ENCODE results near the gene NDFIP1. TPM values are rescaled to one million over a fixed set of nuclear protein-coding genes. Genes with fewer than 3 reads are reported as not detected.

Gene NDFIP1
- total RNA-seq, 1 donor, result 115 TPM

GRCh38 chr5:142096382-142096781 lies 12.2 kb upstream of the NDFIP1 start:
- no peak for DNase-seq (ENCODE audit: insufficient read length, low spot score, missing footprints)
- H3K79me2 ChIP-seq (ENCODE audit: insufficient read depth, low read length), result no peaks in the 10 kb centered on the region
- H3K4me3 ChIP-seq (ENCODE audit: insufficient read depth, low read length), result no peak overlapping the region
- no peaks in the 10 kb centered on the region for H3K27me3 ChIP-seq (ENCODE audit: insufficient read depth, low read length)
- TF ChIP-seq, protein P1, sequence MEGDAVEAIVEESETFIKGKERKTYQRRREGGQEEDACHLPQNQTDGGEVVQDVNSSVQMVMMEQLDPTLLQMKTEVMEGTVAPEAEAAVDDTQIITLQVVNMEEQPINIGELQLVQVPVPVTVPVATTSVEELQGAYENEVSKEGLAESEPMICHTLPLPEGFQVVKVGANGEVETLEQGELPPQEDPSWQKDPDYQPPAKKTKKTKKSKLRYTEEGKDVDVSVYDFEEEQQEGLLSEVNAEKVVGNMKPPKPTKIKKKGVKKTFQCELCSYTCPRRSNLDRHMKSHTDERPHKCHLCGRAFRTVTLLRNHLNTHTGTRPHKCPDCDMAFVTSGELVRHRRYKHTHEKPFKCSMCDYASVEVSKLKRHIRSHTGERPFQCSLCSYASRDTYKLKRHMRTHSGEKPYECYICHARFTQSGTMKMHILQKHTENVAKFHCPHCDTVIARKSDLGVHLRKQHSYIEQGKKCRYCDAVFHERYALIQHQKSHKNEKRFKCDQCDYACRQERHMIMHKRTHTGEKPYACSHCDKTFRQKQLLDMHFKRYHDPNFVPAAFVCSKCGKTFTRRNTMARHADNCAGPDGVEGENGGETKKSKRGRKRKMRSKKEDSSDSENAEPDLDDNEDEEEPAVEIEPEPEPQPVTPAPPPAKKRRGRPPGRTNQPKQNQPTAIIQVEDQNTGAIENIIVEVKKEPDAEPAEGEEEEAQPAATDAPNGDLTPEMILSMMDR (IDR thresholded peaks at IDR 0.05; ENCODE audit: extremely low read depth, low read depth, low read length), result no peak
- H3K4me1 ChIP-seq (ENCODE audit: insufficient read depth, low read length), result no peaks in the 10 kb centered on the region
- no peaks in the 10 kb centered on the region for H3K36me3 ChIP-seq (ENCODE audit: insufficient read depth, low read length)
- no peak overlapping the region for H2AFZ ChIP-seq (ENCODE audit: low read length)
- H3K4me2 ChIP-seq (ENCODE audit: insufficient read depth, low read length), result no peak overlapping the region
- H4K20me1 ChIP-seq (ENCODE audit: insufficient read depth, low read length), result no peaks in the 10 kb centered on the region
- H3K9me3 ChIP-seq (ENCODE audit: low read depth, low read length), result no peaks in the 10 kb centered on the region
- H3K27ac ChIP-seq (ENCODE audit: low read depth, low read length), result no peak overlapping the region

DNA sequence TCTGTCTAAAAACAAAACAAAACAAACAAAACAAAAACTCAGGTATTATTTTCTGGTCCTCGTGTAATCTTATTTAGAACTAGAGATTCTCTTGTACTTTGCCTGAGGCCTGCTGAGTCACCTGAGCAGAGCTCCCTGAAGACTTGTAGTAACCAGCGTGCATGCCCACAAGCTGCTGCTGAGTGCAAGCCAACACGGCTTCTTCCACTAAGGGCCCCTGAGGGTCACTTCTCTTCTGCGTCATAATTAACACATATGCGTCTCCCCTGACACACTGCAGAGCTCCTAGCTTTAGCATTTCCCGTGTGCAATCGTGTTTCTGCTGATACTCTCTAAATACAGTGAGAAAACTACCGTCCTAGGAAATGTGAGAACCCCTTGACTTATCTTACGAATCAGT lies 10.9 kb upstream of the NDFIP1 start:
- no peaks in the 10 kb centered on the region for H3K79me2 ChIP-seq (ENCODE audit: insufficient read depth, low read length)
- no peak overlapping the region for H3K4me3 ChIP-seq (ENCODE audit: insufficient read depth, low read length)
- no peaks in the 10 kb centered on the region for H3K36me3 ChIP-seq (ENCODE audit: insufficient read depth, low read length)
- H3K4me1 ChIP-seq (ENCODE audit: insufficient read depth, low read length), result no peaks in the 10 kb centered on the region
- no peak for DNase-seq (ENCODE audit: insufficient read length, low spot score, missing footprints)
- TF ChIP-seq, protein P1 (IDR thresholded peaks at IDR 0.05; ENCODE audit: extremely low read depth, low read depth, low read length), result no peak
- H3K27me3 ChIP-seq (ENCODE audit: insufficient read depth, low read length), result no peaks in the 10 kb centered on the region
- no peak overlapping the region for H3K27ac ChIP-seq (ENCODE audit: low read depth, low read length)
- no peaks in the 10 kb centered on the region for H4K20me1 ChIP-seq (ENCODE audit: insufficient read depth, low read length)
- no peak overlapping the region for H3K4me2 ChIP-seq (ENCODE audit: insufficient read depth, low read length)
- no peak overlapping the region for H2AFZ ChIP-seq (ENCODE audit: low read length)
- H3K9me3 ChIP-seq (ENCODE audit: low read depth, low read length), result no peaks in the 10 kb centered on the region

GRCh38 chr5:142098275-142098674 lies 10.3 kb upstream of the NDFIP1 start:
- Histone ChIP-seq H3K79me2 (ENCODE audit: insufficient read depth, low read length) (no peaks in the 10 kb centered on the region), H3K27me3 (ENCODE audit: insufficient read depth, low read length) (no peaks in the 10 kb centered on the region), H3K4me2 (ENCODE audit: insufficient read depth, low read length) (no peak overlapping the region), H4K20me1 (ENCODE audit: insufficient read depth, low read length) (no peaks in the 10 kb centered on the region), H3K36me3 (ENCODE audit: insufficient read depth, low read length) (no peaks in the 10 kb centered on the region), H3K27ac (ENCODE audit: low read depth, low read length) (no peak overlapping the region), H3K4me3 (ENCODE audit: insufficient read depth, low read length) (no peak overlapping the region), H3K9me3 (ENCODE audit: low read depth, low read length) (no peaks in the 10 kb centered on the region), H3K4me1 (ENCODE audit: insufficient read depth, low read length) (no peaks in the 10 kb centered on the region), H2AFZ (ENCODE audit: low read length) (no peak overlapping the region)
- no peak for DNase-seq (ENCODE audit: insufficient read length, low spot score, missing footprints)
- TF ChIP-seq, protein P1 (IDR thresholded peaks at IDR 0.05; ENCODE audit: extremely low read depth, low read depth, low read length), result no peak

GRCh38 chr5:142098931-142099330 lies 9.6 kb upstream of the NDFIP1 start:
- Histone ChIP-seq H3K27ac (ENCODE audit: low read depth, low read length) (no peak overlapping the region), H3K9me3 (ENCODE audit: low read depth, low read length) (no peaks in the 10 kb centered on the region), H3K4me3 (ENCODE audit: insufficient read depth, low read length) (no peak overlapping the region), H3K79me2 (ENCODE audit: insufficient read depth, low read length) (no peaks in the 10 kb centered on the region), H3K27me3 (ENCODE audit: insufficient read depth, low read length) (no peaks in the 10 kb centered on the region), H2AFZ (ENCODE audit: low read length) (no peak overlapping the region), H3K36me3 (ENCODE audit: insufficient read depth, low read length) (no peaks in the 10 kb centered on the region), H4K20me1 (ENCODE audit: insufficient read depth, low read length) (no peaks in the 10 kb centered on the region), H3K4me1 (ENCODE audit: insufficient read depth, low read length) (no peaks in the 10 kb centered on the region), H3K4me2 (ENCODE audit: insufficient read depth, low read length) (no peak overlapping the region)
- no peak for DNase-seq (ENCODE audit: insufficient read length, low spot score, missing footprints)
- TF ChIP-seq, protein P1 (IDR thresholded peaks at IDR 0.05; ENCODE audit: extremely low read depth, low read depth, low read length), result no peak
